GM19397 (cell line): ENCODE data around the gene P2RX3.
"Not testable (repeated sequence)": the region's sequence is repeated elsewhere in the genome, so short reads cannot be mapped to it uniquely, and the experiment has no call there.

Source experiments
- ATAC-seq: cut with Tn5 transposase; IDR thresholded peaks from one replicate; pipeline ENCODE4 v1.9.1; 2021; ENCODE audit warnings: mild to moderate bottlenecking, moderate library complexity; ENCODE audit not compliant: unreplicated experiment

P2RX3 gene

DNA sequence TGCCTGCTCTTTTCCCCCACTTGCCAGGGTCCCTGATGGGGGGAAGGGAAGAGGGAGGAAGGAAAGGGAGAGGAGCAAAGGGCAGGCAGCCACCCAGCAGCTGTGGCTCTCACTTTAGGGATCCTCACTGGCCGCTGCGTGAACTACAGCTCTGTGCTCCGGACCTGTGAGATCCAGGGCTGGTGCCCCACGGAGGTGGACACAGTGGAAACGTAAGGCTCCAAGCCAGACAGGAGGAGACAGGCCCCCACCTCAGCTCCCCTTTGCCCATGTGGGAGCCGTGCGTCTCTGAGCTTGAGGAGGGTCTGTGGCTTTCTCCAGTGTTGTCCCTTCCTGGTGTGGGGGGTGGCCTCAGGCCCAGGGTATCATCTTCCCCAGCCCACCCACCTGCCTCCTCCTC lies 9.9 kb downstream of the P2RX3 start:
- ATAC-seq, result no peak

DNA sequence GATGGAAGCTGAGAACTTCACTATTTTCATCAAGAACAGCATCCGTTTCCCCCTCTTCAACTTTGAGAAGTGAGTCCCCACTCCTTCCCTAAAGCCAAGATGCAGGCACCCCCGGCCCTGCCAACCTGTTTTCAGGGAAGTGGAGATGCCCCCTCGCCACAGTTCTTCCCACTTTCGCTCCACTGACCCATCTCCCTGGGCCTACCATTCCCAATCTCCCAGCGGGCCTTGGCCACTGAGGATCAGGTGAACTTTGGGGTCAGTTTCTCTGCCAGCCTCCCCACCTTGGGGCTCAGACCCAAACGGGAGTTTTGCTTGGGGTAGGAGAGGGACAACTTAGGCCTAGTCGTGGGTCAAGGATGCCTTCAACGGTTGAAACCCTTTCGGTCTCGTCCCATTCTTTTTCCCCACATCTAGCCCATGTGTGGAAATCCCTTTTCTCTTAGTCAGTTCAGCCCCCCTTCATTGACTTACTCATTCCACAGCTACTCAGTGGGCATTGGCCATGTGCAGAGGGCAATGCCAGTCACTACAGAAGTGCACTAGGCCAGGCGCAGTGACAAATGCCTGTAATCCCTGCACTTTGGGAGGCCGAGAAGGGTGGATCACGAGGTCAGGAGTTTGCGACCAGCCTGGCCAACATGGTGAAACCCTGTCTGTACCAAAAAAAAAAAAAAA lies 10.6 kb downstream of the P2RX3 start:
- no peak for ATAC-seq

DNA sequence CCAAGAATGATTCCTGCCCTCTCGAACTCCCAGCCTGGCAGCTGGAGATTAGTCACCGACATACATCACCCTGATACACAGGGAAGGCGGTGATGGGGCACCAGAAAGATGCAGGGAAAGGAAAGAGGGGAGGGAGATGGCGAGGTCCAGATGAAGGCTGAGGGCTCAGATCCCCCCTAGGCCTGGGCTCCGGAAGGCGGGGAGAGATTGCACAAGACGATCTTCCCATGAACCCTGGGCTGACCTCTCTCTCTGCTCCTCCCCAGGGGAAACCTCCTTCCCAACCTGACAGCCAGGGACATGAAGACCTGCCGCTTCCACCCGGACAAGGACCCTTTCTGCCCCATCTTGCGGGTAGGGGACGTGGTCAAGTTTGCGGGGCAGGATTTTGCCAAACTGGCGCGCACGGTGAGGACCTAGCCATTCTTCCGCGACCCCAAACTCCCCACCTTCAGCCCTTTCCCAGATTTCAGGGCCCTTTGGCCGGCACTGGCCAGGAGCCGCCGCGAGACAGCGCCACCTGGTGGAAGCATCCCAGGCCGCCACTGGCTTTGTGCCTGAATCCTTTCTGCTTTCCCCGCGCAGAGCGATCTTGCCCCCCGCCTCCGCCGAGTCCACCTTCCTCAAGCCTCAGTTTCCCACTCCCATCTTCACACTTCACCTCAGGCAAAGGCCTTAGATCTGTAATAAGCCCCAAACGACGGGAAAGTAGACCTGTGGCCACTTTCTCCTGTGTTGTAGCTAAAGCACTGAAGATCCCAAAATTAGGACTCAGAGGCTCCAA lies 11.5 kb downstream of the P2RX3 start:
- no peak for ATAC-seq

DNA sequence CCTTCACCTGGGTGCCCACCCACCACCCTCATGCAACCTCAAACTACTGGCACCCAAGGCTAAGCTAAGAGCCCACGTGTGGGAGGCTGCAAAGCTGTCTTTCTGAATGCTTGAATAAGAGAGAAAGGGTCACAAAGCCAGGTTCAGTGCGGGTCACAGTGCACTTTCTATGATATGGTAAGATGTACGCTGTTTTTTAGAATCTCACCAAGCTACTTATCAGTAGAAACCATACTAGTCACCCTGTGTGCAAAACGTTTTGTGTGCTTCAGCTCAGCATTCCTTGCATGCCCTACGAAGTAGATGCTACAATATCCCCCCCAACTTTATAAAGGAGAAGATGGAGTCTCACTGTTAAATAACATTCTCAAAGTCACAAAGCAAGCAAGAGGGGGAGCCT lies 14.9 kb downstream of the P2RX3 start:
- no peak for ATAC-seq

DNA sequence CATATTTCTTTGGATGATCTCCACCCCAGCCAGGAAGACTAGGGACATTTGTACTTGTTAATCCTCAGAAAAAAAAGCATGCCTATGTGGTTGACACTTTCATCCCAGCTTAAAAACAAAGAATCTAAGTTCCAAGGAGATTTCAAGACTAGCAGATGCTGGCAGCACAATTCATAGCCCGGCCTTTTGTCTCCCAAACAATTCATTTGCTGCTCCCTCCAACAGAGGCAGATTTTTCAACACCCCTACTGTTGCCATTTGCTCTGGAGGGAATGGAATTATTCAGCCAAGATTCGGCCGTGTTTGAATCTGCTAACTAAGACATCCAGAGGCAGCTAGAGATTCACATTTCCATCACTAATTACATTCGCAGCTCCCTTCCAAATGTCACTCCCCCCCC lies 15.3 kb downstream of the P2RX3 start:
- ATAC-seq, result no peak

DNA sequence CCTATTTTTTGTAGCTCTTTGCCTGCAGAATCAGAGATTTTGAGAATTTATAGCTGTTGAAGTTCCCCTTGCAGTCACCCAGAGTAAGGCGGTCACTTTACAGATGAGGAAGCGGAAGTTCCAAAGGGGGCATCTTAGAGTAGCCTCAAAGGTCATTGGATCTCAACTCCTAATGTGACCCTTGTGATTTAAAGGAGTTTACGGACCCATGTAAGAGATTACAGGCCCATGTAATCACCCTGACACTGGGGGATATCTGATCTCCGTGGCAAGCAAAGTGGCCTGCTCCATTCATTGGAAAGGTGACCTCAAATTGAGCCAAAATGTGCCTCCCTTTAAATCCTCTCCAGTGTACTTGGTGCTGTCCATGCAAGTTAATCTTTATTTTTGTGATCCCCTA lies 15.7 kb downstream of the P2RX3 start:
- ATAC-seq, result no peak

DNA sequence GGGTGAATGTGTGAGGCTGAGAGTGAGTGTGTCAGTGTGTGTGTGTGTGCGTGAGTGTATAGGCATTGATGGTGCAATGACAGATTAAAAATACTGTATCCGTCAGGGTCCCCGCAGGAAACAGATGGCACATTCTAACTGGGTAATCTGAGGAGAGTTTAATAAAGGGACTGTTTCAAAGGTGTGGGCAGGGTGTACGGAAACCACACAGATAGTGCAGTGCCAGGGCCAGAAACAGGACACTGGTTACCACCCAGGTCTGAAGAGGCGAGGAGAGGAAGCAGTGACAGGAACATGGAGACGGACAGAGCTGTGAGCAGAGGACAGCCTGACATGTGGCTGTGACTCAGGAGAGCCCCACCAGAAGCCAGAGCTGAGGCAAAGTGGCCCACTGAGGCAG lies 16.5 kb downstream of the P2RX3 start:
- no peak for ATAC-seq

DNA sequence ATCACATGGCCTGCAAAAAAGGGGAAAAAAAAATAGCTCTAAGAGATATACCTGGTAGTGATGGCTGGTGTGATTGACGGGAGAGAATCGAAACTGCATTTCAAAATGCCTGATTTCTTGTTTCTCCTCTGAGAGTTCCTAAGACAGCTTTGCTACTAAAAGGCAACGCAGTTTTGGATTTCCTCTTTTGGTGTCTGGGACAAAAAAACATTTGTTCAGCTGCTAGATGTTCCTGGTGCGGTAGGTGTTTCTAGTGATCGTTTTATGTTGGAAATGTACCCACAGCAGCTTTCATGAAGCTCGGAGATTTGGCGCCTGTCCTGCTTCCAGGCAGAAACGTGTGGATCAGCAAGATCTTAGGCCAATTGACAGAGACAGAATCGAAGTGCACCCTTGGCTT lies 18.1 kb downstream of the P2RX3 start:
- no peak for ATAC-seq

DNA sequence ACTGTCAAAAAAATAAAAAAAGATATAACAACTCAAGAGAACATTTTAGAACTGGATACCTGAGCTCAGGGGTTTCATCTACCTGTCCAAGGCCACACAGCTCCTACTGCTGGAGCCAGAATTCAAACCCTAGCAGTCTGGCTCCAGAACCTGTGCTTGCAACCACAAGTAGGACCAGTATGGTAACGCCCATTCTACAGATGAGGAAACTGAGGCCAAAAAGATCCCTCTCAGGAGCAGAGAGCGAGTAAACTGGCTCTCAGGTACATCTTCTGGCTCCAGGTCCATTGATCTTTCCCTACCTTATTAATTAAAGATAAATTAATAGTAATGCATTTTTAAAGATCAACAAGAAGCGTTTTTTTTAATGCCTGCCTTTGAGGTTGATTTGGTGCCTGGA lies 19.2 kb downstream of the P2RX3 start:
- ATAC-seq, result no peak

DNA sequence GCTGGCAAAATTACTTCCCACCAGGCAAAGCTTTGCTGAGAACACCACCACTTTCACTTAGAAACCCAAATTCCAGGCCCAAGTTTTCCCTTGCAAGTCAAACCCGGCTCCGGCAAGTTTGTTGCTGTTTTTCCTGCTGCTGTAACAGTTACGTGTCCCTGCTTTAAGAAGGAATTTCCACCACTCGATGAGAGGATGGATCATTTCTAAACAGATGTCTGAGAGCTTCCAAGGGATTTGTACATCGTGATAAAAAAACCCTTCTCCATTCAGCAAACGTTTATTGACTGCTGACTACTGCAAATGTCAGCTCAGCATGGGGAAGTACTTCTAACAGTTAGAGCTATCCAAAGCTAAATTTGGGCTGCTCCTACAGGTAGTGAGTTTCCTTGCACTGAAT lies 19.7 kb downstream of the P2RX3 start:
- no peak for ATAC-seq

DNA sequence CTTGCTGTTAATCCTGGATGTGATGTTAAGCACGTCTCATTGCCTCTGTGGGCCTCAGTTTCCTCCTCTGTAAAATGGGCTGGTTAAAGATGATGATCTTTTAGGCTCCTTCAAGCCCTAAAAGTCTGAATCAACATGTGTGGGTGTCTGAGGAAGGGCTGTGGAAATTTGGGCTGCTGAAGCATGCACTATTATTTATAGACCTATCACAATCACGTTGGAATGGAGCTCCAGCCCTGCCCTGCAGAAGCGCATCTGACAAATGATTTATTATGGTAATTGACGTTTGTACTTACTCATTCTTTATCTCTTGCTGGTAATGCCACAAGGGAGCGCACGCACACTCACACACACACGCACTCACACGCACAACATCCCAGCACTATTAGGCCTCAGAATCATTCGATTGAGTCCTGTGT lies 20.4 kb downstream of the P2RX3 start:
- no peak for ATAC-seq

DNA sequence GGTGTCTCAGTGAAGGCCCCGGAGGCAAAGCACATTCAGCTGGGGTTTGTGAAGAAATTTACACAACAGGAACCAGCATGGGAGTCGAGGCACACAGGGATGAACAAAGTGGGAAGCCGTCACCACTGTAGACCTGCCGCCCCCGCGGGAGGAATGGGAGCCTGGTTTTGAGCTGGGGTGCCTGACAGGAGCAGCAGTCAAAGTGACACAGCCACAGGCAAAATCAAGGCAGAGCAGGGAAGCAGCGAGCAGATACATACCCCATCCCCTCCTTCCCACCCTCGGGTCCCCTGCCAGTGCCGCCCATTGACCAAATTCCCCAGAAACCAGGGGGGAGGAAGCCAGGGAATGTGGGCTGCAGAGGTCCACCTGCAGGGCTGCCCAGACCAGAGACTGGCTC lies 20.8 kb downstream of the P2RX3 start:
- ATAC-seq, result no peak

DNA sequence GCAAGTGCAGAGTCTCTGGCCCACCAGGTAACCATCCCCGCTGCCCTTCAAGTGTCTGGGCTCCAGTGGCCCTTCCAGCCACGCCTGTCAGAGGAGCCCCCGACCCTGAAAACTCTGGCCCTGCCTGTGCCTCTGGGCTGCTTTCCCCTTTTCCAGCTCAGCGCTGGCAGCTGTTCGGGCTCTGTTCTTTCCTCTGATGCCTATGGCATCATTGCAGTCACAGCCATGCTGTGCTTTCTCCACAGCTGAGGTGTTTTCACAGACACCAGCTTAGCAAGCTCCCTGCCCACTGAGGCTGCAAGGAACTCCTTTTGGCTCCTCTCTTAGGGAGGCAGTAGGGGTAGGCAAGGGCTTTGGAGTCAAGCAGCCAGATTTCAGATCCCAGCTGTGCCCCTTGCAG lies 21.2 kb downstream of the P2RX3 start:
- no peak for ATAC-seq

DNA sequence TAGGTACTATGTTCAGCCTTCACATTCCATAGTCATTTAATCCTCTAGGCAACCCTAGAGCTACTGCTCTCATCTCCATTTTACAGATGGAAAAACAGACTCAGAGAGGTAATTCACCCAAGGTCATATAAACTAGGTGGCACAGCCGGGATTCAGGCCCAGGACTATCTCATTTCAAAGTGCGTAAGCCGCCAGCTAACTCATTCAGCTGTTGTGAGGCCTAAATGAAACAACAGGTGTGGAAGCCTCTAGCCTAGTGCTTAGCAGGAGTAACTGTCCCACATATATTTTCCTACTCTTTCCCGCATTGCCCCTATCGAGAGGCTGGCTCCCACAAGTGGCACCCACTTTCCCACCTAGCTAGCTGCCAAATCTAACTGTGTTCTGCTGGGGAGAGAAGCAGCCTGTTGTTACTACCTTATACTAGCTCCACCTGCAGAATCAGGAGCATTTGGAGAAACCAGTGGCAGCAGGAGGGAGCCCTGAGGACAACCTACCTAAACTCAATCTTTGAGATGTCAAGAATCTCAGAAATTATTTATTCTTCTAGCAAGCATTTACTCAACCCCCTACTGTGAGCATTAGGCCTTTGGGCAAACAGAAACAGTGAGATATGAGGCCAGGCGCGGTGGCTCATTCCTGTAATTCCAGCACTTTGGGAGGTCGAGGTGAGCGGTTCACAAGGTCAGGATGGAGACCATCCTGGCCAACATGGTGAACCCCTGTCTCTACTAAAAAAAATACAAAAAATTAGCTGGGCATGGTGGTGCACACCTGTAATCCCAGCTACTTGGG lies 21.9 kb downstream of the P2RX3 start:
- no peak for ATAC-seq

DNA sequence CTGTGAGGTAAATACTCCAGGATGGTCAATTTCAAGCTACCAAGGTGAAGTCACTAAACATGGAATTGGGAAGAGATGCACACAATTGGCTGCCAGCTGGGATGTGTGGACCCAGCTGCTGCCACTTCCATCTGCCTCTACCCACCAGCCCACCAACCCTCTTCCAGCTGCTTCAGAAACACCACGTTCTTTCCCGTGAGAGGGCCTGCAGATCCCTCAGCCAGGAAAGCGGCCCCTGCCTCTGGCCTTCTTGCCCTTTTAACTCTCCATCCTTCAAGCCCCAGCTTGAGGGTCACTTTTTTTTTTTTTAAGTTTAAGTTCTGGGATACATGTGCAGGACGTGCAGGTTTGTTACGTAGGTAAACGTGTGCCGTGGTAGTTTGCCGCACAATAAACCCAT lies 22.8 kb downstream of the P2RX3 start:
- no peak for ATAC-seq

DNA sequence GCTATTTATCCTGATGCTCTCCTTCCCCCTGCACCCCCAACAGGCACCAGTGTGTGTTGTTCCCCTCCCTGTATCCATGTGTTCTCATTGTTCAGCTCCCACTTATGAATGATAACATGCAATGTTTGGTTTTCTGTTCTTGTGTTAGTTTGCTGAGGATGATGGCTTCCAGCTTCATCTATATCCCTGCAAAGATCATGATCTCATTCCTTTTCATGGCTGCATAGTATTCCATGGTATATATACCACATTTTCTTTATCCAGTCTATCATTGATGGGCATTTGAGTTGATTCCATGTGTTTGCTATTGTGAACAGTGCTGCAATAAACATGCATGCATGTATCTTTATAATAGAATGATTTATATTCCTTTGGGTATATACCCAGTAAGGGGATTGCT lies 23.3 kb downstream of the P2RX3 start:
- ATAC-seq, result not testable (repeated sequence)

DNA sequence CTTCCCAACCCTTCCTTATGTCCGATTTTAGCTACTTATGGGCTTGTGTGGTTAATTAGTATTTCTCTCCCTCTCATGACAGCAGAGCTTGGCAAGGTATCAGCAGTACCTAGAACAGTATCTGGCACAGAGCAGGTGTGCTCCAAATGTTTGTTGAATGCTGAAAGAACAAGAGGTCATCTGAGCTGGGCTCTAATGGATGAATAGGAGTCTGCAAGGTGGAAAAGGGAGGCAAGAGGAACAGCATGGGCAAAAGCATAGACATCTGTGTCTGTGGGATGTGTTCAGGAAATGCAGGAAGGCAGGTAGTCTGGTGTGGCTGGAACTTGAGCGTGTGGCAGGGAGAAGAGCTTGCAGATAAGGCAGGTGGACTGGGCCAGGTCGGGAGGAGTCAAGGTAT lies 23.8 kb downstream of the P2RX3 start:
- no peak for ATAC-seq

DNA sequence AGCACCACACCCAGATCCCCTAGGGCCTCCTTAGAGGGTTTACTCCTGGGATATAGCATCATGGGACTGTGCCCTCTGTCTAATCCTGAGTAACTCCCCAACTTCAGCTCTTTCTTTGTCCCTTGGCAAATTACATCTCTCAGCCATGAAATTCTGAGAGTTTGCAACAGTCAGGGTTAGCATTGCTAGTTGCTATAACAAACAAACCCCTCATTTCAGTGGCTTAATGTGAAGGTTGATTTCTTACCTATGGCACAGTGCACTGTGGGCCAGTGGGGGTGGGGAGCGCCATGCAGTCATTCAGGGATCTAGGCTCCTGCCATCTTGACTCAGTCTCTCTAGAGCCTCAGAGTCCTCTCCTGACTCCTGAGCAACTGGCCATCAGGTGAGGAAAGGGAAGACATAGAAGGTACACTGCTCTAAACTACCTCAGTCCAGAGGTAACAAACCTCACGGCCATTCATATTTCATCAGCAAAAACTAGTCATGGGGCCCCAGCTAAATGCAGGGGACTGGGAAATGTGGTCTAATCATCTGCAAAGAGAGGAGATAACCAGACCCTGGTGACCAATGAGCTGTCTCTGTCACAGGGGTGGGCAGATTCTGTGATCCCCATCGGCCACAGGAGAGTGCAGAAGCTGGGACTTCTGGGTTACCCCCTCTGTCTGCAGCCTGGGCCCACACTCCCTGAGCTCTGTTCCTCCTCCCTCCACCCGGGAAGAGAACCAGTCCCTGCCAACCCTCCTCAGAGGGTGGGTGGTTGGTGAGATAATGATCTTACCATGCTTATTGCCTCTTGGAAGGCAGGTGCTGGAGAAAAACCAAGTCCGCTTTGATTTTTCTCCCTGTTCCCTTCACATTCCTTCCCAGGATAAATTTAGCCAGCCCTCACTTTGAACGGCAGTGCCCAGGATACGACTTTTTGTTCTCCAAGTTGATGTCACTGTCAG lies 25.3 kb downstream of the P2RX3 start:
- ATAC-seq, result no peak

DNA sequence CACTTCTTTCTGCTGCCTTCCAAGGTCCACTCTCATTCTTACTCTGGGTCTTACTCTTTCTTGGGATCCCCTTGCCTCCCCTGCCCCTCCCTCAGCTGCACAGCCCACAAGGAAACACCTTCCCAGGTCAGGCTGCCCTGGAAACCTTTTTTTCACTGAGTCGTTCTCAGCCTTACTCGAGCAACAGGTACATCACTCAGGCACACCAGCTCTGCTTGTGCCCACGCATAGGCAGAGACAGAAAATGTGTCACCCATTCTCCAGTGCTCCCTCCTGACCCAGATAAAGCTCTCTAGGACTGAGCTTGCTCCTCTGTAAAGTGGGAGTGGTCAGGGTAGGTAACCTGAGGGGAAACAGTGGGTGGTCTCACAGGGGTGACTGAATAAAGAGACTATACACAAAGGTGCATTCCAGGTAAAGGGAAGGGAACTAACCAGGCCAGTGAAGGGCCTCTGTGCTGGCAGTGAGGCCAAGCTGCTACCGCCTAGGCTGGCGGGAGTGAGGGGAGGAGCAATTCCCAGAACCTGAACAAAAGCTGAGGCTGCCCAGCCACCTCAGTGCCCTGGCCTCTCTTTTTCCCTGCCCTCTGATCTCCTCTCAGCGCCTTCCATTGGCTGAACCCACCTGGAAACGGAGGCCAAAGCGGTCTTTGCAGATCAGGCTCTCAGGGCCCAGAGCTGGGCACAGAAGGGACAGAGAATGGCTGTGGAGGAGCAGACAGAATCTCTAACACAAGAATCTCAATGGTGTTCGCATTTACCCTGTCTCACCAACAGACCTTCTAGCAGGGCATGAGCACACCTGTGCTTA lies 26.9 kb downstream of the P2RX3 start:
- no peak for ATAC-seq
